C4-2B (cell line): ENCODE data around the gene ACOT7.

Source experiments
- H3K27ac ChIP-seq: fragments of 450-650 bp; 2 replicates; pipeline ENCODE4 v1.5.1; 2017
- ZFX ChIP-seq: fragments of 450-650 bp; IDR thresholded peaks from 2 replicates; pipeline ENCODE4 v1.6.1; 2017
- TF ChIP-seq, protein P1 (sequence below): fragments of 450-650 bp; conservative IDR thresholded peaks from 2 replicates; pipeline ENCODE4 v1.5.1; 2017; ENCODE audit warnings: mild to moderate bottlenecking

Gene ACOT7

DNA sequence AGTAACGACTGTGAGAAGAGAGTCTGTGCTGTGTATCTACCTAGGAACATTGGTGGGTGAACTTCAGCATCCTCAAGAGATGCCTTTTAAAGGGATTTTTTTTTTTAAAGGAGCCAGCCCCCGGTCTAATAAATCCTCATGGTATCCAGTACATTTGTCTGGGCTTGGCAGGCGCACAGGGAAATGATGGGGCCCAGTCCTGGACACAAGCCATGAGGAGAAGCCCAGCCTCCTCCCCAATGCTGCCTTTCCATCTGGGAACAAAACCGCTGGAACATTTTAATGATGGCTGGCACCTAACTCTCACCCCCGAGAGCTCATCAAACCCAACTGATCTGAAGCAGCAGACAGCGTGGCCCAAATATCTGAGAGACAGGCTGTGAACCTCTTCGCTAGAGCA, 64.2 kb downstream of the ACOT7 start:
- H3K27ac ChIP-seq: no peak overlapping the region
- no peak for TF ChIP-seq ZFX

DNA sequence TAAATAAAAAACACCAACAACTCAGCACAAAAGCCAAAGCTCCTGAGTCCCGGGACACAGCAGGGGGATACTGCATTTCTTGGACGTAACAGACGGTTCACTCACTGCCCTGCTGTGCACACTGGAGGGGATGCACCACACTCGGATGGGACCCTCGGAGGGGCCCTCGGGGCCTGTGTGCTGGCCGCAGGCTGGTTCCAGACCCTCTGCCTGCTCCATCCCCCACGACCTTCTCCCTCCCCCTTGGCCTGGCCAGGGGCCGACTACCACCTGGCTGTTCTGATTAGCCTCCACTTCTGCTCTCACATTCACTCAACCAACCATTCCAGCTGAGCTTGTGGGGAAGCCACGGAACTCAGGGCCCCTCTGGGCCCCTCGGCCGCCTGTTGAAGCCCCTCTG, 64.9 kb downstream of the ACOT7 start:
- no peak overlapping the region for H3K27ac ChIP-seq
- TF ChIP-seq, protein P1, sequence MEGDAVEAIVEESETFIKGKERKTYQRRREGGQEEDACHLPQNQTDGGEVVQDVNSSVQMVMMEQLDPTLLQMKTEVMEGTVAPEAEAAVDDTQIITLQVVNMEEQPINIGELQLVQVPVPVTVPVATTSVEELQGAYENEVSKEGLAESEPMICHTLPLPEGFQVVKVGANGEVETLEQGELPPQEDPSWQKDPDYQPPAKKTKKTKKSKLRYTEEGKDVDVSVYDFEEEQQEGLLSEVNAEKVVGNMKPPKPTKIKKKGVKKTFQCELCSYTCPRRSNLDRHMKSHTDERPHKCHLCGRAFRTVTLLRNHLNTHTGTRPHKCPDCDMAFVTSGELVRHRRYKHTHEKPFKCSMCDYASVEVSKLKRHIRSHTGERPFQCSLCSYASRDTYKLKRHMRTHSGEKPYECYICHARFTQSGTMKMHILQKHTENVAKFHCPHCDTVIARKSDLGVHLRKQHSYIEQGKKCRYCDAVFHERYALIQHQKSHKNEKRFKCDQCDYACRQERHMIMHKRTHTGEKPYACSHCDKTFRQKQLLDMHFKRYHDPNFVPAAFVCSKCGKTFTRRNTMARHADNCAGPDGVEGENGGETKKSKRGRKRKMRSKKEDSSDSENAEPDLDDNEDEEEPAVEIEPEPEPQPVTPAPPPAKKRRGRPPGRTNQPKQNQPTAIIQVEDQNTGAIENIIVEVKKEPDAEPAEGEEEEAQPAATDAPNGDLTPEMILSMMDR: no peak
- no peak for TF ChIP-seq ZFX

DNA sequence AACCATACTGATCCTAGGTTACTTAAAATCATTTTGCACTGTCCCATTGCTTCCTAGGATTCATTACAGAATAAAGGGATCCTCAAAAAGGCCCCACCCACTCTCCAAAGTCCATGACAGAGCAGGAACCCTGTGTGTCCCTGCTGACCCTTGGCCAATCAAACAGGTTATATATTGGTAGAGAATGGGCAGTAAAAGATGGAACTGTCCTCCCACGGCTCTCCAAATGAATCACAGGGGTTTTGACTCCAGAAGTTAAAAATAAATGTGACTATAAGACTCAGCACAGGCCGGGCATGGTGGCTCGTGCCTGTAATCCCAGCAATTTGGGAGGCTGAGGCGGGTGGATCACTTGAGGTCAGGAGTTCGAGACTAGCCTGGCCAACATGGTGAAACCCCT, 65.5 kb downstream of the ACOT7 start:
- TF ChIP-seq ZFX: no peak
- TF ChIP-seq, protein P1: no peak
- H3K27ac ChIP-seq: no peak overlapping the region

DNA sequence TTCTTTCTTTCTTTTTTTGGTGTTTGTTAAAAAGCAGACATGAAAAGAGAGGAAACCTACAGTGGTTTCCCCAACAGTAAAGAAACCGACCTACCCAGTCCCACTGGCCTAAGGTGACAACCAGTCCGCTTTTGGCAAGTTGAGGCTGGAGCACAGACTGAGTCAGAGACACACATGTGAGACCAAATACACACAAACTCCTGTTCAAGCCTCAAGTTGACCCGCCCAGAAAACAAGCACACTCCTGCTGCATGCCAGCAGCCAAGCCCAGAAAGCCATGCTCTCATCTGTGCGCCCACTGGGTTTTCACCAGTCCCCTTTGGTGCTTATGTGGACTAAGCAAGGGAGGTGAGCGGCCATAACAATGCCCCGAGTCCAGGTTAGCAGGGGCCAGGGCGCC, 68.1 kb downstream of the ACOT7 start:
- H3K27ac ChIP-seq: no peak overlapping the region
- no peak for TF ChIP-seq ZFX
- TF ChIP-seq, protein P1: no peak

DNA sequence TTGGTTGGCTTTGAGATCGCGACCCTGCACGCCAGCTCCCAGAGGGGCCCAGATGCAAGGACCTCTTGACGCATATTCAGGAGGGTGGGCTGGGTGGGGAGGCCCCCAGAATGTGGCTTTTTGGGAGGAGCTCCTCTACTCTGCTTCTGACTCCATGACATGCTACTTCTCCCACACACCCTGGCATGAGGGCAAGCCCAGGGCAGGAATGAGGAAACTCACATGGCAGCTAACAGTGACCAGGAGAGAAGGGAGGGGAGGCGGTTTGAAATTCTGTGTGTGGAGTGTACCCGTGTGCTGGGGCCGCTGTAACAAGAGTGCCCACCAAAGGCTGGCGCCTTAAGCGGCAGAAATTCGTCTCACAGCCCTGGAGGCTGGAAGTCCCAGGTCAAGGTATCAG, 71.4 kb downstream of the ACOT7 start:
- H3K27ac ChIP-seq: no peak overlapping the region
- no peak for TF ChIP-seq ZFX
- TF ChIP-seq, protein P1: no peak

DNA sequence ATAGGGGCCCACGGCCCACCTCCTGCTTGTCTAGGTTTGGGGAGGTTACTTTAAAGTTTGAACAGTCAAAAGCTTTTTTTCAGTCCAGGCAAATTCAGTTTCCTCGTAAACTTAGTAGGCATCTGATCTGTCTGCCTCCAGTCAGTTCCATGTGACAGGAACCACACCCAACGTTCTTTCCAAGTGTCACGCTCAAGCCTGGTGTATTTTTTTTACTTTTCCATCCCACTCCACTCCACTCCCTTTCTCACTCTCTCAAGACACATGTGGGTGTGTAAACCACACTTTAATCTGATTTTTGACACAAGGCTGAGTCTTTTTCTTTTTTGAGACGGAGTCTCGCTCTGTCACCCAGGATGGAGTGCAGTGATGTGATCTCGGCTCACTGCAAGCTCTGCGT, 72.4 kb downstream of the ACOT7 start:
- no peak overlapping the region for H3K27ac ChIP-seq

DNA sequence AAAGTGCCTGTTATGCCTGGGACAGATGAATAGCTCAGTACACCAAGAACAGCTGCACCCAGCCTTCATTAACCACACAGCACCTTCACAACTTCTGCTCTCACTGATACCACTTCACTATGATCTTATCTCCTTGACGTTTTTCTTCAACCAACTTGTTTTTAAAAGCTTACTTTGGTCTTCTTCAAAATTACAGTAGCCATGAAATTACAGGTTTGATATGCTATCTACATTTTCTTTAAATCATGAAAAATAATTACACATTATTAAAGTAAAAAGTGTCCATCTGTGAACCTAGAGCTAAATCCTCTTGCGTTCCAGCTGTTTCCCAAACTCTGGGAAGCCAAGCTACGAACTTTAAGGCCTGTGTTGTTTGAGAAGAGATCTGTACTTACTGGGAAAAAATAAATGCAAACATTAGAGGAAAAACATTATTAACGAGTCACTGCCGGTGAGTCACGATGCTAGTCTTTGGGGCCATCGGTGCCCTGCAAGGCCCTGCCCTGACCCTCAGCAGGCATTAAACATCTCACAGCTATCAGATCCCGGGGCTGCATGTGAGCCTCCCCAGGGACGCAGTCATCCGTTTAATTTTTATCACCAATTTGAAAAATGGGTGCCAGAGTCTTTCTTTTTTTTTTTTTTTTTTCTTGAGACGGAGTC, 76.3 kb downstream of the ACOT7 start:
- TF ChIP-seq ZFX: no peak
- TF ChIP-seq, protein P1: no peak
- no peak overlapping the region for H3K27ac ChIP-seq

More for the DNA sequence above, 72.4 kb downstream of the ACOT7 start:
- no peak for TF ChIP-seq ZFX

DNA sequence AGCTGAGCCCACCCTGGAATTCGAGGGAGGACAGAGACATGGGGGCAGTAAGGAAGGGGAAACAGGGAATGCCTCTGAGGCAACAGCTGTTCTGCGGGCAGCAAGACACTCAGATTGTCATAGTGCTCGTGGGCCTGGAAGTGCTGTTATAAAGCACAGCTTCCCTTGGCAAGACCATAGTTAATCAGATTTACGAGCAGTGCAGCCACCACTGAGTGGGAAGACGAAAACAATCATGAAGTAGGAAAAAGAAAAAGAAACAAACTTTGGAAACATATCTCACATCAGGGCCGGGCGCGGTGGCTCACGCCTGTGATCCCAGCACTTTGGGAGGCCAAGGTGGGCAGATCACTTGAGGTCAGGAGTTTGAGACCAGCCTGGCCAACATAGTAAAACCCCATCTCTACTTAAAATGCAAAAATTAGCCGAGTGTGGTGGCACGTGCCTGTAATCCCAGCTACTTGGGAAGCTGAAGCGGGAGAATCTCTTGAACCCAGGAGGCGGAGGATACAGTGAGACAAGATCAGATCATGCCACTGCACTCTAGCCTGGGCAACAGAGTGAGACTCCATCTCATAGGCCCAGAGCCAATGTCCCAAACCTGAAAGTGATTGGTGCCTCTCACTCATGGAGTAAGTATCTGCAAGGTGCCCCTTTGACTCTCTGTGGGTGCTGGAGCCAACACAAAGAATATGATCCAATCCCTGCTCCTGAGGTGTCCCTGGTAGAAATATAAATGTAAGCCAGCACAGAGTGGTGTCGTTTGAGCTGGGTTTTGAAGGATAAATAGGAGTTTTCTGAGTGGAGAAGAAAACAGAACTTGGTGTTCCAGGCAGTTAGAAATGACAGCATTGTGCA, 77.1 kb downstream of the ACOT7 start:
- no peak for TF ChIP-seq ZFX
- TF ChIP-seq, protein P1: no peak
- H3K27ac ChIP-seq: no peak overlapping the region
